Skeletal muscle tissue (tissue), 4 donors: ENCODE data around the gene SND1. TPM values are rescaled to one million over a fixed set of nuclear protein-coding genes. Genes with fewer than 3 reads are reported as not detected.

ENCODE experiments used
- H3K27ac ChIP-seq: one replicate; pipeline ENCODE4 v1.7.0; 2013; ENCODE audit warnings: mild to moderate bottlenecking, low read depth, low read length, inconsistent platforms
- H3K27me3 ChIP-seq, 3 donors: one replicate each; pipeline ENCODE4 v1.7.0; 2013; ENCODE audit warnings: low read length in 3 of 3; ENCODE audit not compliant: control insufficient read depth in 3 of 3, insufficient read depth in 3 of 3
- H3K36me3 ChIP-seq, 3 donors: one replicate each; pipeline ENCODE4 v1.7.0; 2013; ENCODE audit warnings: low read length in 3 of 3; ENCODE audit not compliant: control insufficient read depth in 3 of 3, insufficient read depth in 3 of 3
- H3K4me1 ChIP-seq, 3 donors: one replicate each; pipeline ENCODE4 v1.7.0; 2013; ENCODE audit warnings: low read length in 3 of 3, mild to moderate bottlenecking in 3 of 3; ENCODE audit not compliant: control insufficient read depth in 3 of 3, insufficient read depth in 3 of 3
- H3K4me3 ChIP-seq, 3 donors: one replicate each; pipeline ENCODE4 v1.7.0; 2013; ENCODE audit warnings: low read length in 3 of 3
- H3K9ac ChIP-seq, 3 donors: one replicate each; pipeline ENCODE4 v1.7.0; 2013; ENCODE audit warnings: low read length in 3 of 3, mild to moderate bottlenecking in 3 of 3, moderate library complexity in 2 of 3, low read depth in 1 of 3
- H3K9me3 ChIP-seq, 3 donors: one replicate each; pipeline ENCODE4 v1.7.0; 2013; ENCODE audit warnings: low read length in 3 of 3; ENCODE audit not compliant: control insufficient read depth in 3 of 3
- total RNA-seq: library from RNA; depleted of rRNA; stranded (reverse); fragments of >200 nt; gene quantifications from one replicate; pipeline ENCODE4 v1.2.3, GENCODE V29; 2014
- donor health status: Osteomylitis.

The SND1 gene
- total RNA-seq, 1 donor from 2014 or later = 104 TPM

DNA sequence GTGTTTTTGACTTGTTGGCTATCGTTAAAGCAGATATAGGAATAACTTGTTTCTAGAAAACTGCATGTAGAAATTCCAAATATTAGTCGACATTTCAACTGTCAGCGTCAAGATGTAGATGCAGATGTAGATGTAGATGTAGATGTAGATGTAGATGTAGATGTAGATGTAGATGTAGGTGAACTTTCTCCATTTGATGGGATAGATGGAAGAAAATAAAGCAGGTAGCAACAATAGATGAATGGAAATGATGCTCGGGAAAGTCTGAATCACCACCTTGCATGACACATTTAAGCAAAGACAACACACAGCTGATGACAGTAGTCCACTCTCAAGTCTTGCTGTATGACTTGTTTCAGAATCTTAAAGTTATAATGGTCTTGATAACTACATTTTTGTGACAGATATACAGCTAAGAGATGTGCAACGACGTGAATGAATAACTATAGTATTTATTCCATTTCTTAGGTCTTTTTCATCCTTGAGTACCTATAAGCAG lies 53.5 kb downstream of the SND1 start:
- H3K9ac ChIP-seq = no peak overlapping the region
- no peaks in the 10 kb centered on the region for H3K9me3 ChIP-seq

DNA sequence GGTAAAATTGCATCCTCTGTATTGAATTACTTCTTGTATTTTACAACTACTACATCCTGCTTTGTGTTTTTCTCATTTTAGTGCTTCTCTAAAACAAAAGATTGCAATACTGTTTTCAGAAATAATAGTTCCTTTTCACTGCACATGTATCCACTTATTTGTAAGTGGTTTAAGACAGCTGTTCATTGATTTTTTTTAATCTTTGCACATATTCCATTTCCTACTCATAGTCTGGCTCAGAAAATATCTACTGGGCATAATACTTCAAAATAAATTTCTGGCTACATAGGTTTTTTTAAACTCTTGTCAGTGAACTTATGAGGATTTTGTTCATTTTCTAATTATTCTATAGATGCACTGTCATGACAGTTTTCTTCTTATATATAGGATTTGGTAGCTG lies 54.8 kb downstream of the SND1 start:
- H3K36me3 ChIP-seq = peaks cover 16 to 45% (median 38%) of the 10 kb centered on the region in 3 donors
- no peaks in the 10 kb centered on the region for H3K27me3 ChIP-seq

More for the DNA sequence above, 53.5 kb downstream of the SND1 start:
- no peak overlapping the region for H3K27ac ChIP-seq
- H3K4me1 ChIP-seq = peaks cover 0 to 3% (median 0%) of the 10 kb centered on the region in 3 donors
- no peaks in the 10 kb centered on the region for H3K27me3 ChIP-seq
- no peak overlapping the region for H3K4me3 ChIP-seq
- H3K36me3 ChIP-seq = peaks cover 18 to 52% (median 39%) of the 10 kb centered on the region in 3 donors

DNA sequence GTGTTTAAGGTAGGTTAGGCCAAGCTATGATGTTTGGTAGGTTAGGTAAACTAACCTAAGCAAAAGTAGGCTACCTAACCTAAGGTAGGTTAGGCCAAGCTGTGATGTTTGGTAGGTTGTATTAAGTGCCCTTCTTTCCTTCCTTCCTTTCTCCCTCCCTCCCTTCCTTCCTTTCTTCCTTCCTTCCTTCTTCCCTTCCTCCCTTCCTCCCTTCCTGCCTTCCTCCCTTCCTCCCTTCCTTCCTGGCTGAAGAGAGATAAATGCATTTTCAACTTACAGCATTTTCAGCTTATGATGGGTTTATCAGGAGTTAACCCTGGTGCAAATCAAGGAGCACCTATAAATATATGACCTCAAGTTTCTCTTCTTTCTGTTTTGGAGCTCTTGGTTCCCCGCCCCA lies 56.2 kb downstream of the SND1 start:
- Histone ChIP-seq H3K9me3 (peaks cover 0 to 4% (median 0%) of the 10 kb centered on the region in 3 donors), H3K36me3 (peaks cover 12 to 36% (median 27%) of the 10 kb centered on the region in 3 donors), H3K9ac (no peak overlapping the region), H3K27ac (no peak overlapping the region), H3K4me3 (no peak overlapping the region), H3K27me3 (no peaks in the 10 kb centered on the region), H3K4me1 (peaks cover 0 to 3% (median under 1%) of the 10 kb centered on the region in 3 donors)

More for the DNA sequence above, 54.8 kb downstream of the SND1 start:
- H3K27ac ChIP-seq = no peak overlapping the region
- peaks cover 0 to 4% (median 0%) of the 10 kb centered on the region in 3 donors for H3K9me3 ChIP-seq
- H3K9ac ChIP-seq = no peak overlapping the region
- peaks cover 0 to 3% (median 0%) of the 10 kb centered on the region in 3 donors for H3K4me1 ChIP-seq
- H3K4me3 ChIP-seq = no peak overlapping the region

DNA sequence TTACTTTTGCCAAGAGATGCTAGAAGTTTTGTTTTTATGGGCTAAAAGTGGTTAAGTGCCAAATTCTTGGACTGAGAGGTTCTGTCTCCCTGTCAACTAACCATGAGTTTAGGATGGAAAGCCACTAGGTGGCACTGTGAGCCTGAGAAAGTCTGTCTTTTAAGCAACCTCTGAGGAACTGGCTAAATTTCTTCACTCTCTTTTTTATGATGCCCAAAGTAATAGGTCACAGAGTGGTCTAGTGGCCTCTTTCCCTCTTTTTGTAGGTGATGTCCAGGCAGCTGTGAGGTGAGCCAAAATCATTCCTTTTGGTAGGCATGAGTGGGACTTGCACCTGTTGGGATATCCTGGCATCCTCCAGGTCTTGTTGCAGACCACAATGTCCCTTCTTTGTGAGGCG lies 56.8 kb downstream of the SND1 start:
- Histone ChIP-seq H3K27me3 (no peaks in the 10 kb centered on the region), H3K27ac (no peak overlapping the region), H3K36me3 (peaks cover 11 to 32% (median 23%) of the 10 kb centered on the region in 3 donors), H3K4me3 (no peak overlapping the region), H3K9me3 (peaks cover 0 to 4% (median 0%) of the 10 kb centered on the region in 3 donors), H3K4me1 (peaks cover 2 to 6% (median 3%) of the 10 kb centered on the region in 3 donors), H3K9ac (no peak overlapping the region)

DNA sequence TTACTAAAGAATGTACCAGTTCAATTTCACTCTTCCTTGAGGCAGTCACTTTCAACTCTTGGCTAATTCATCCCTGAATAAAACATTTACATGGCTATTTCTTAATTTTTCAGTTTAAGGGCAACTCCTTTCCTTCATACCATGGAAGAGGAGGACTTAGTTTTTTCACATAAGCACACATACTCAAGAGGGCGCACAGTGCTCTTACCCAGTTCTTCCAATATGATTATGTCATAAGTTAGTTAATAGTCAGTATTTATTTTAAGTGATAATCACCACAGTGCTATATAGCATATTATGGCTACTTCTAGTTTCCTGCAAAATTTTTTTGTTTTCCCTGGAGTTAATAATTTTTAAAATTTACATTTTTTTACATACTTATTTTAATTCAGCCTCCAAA lies 58.6 kb downstream of the SND1 start:
- Histone ChIP-seq H3K9ac (no peak overlapping the region), H3K27me3 (no peaks in the 10 kb centered on the region), H3K4me3 (no peak overlapping the region), H3K4me1 (peaks cover 3 to 8% (median 3%) of the 10 kb centered on the region in 3 donors), H3K27ac (no peak overlapping the region), H3K9me3 (peaks cover 0 to 4% (median 0%) of the 10 kb centered on the region in 3 donors), H3K36me3 (peaks cover 2 to 15% (median 9%) of the 10 kb centered on the region in 3 donors)

DNA sequence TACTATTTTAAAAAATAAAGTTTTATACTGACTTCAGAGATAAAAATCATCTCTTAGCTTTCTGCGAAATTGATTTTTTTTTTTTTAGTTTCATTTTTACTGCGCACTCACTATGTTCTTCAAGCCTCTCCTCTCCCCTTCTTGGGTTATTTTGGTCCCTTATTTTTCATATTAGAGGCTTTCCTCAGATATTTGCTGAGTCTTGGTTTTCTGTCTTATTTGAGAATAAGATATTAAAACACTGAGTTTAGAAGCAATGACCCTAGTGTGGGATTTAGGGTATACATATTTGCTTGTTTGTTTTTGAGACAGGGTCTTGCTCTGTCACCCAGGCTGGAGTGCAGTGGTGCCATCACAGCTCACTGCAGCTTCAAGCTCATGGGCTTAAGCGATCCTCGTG lies 59.9 kb downstream of the SND1 start:
- Histone ChIP-seq H3K9me3 (peaks cover 0 to 4% (median 0%) of the 10 kb centered on the region in 3 donors), H3K36me3 (peaks cover 2 to 13% (median 9%) of the 10 kb centered on the region in 3 donors), H3K4me1 (peaks cover 3 to 8% (median 3%) of the 10 kb centered on the region in 3 donors), H3K9ac (no peak overlapping the region), H3K27ac (no peak overlapping the region), H3K4me3 (no peak overlapping the region), H3K27me3 (no peaks in the 10 kb centered on the region)

DNA sequence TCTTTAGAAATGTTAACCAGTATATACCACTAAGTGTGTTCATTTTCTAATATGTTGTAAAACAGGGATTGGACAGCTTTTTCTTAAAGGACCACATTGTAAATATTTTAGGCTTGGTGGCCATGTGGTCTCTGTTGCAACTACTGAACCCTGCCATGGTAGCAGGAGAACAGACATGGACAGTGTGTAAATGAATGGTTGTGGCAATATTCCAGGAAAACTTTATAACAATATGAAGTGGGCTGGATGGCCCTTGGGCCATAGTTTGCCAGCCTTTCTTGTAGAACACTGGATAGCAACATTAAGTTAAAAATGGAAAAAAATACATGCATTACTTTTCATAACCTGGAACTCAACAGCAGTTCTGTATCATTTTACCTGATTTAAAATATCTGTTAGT lies 61.0 kb downstream of the SND1 start:
- no peak overlapping the region for H3K27ac ChIP-seq
- H3K9me3 ChIP-seq = peaks cover 0 to 4% (median 0%) of the 10 kb centered on the region in 3 donors
- no peak overlapping the region for H3K9ac ChIP-seq
- peaks cover 0 to 10% (median 8%) of the 10 kb centered on the region in 3 donors for H3K36me3 ChIP-seq
- H3K4me1 ChIP-seq = peaks cover 3 to 8% (median 3%) of the 10 kb centered on the region in 3 donors
- no peak overlapping the region for H3K4me3 ChIP-seq
- H3K27me3 ChIP-seq = no peaks in the 10 kb centered on the region

DNA sequence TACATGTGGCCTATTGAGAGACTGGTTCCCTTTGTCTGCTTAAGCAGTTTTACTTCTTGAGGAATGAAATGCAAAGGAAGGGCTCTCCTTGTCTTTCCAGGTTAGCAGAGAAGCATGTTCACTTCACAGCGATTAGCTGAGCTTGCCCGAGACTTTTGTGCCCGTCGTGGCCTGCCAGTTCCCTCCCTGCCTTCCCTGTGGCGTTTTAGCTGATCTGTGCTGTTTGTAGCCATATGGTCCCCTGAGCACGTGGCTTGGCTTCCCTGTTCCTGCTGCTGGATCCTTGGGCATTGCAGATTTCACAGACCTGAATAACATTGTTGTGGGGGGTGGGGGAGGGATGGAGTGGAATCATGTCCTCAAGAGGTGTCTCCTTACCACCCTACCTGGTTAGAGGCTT lies 61.8 kb downstream of the SND1 start:
- Histone ChIP-seq H3K36me3 (peaks cover 0 to 9% (median 3%) of the 10 kb centered on the region in 3 donors), H3K27me3 (no peaks in the 10 kb centered on the region), H3K9ac (no peak overlapping the region), H3K9me3 (peaks cover 0 to 4% (median 0%) of the 10 kb centered on the region in 3 donors), H3K27ac (no peak overlapping the region), H3K4me3 (no peak overlapping the region), H3K4me1 (peaks cover 0 to 8% (median 3%) of the 10 kb centered on the region in 3 donors)

DNA sequence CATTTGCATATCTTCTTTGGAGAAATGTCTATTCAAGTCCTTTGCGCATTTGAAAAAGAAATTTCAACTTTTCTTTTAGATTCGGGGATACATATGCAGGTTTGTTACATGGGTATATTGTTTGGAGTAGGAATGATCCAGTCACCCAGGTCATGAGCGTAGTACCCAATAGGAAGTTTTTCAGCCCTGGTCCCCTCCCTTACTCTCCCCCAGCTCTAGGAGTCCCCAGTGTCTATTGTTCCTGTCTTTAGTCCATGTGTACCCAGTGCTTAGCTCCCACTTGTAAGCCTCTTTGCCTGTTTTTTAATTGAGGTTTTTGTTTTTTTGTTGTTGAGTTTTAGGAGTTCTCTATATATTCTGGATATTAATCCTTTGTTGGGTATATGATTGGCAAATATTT lies 63.3 kb downstream of the SND1 start:
- Histone ChIP-seq H3K36me3 (peaks cover 0 to 5% (median 3%) of the 10 kb centered on the region in 3 donors), H3K4me1 (peaks cover 0 to 8% (median 3%) of the 10 kb centered on the region in 3 donors), H3K27me3 (no peaks in the 10 kb centered on the region), H3K9ac (no peak overlapping the region), H3K9me3 (peaks cover 0 to 4% (median 0%) of the 10 kb centered on the region in 3 donors), H3K27ac (no peak overlapping the region), H3K4me3 (no peak overlapping the region)

DNA sequence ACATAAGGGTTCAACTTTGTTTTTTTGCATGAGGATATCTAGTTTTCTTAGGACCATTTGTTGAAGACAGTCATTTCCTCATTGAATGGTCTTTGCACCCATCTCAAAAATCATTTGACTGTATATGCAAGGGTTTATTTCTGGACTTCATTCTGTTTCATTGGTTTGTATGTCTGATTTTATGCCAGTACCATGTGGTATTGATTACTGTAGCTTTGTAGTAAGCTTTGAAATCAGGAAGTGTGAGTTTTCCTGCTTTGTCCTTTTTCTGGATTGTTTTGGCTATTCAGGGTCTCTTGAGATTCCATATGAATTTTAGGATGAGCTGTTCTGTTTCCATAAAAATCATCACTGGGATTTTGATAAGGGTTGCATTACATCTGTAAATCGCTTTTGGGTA lies 63.9 kb downstream of the SND1 start:
- Histone ChIP-seq H3K27ac (no peak overlapping the region), H3K4me1 (peaks cover 0 to 8% (median 3%) of the 10 kb centered on the region in 3 donors), H3K27me3 (no peaks in the 10 kb centered on the region), H3K4me3 (no peak overlapping the region), H3K9me3 (peaks cover 0 to 3% (median 0%) of the 10 kb centered on the region in 3 donors), H3K9ac (no peak overlapping the region), H3K36me3 (peaks cover 0 to 4% (median 2%) of the 10 kb centered on the region in 3 donors)
